ENCODE measurements around the gene RASGEF1B.

RASGEF1B gene

GRCh38 chr4:81512001-81512756 is 40.5 kb upstream of the RASGEF1B start:
- CTCF ChIA-PET = interaction anchor here (1.2 to 1.6 kb wide), 2 partner anchors 45 to 161 kb away, joined by 3 to 4 read pairs; no protein-coding TSS in a partner anchor
- POLR2A ChIA-PET = no interaction called here
- DNase-seq (ENCODE audit: extremely low spot score) = no peak
- TF ChIP-seq, protein P1, sequence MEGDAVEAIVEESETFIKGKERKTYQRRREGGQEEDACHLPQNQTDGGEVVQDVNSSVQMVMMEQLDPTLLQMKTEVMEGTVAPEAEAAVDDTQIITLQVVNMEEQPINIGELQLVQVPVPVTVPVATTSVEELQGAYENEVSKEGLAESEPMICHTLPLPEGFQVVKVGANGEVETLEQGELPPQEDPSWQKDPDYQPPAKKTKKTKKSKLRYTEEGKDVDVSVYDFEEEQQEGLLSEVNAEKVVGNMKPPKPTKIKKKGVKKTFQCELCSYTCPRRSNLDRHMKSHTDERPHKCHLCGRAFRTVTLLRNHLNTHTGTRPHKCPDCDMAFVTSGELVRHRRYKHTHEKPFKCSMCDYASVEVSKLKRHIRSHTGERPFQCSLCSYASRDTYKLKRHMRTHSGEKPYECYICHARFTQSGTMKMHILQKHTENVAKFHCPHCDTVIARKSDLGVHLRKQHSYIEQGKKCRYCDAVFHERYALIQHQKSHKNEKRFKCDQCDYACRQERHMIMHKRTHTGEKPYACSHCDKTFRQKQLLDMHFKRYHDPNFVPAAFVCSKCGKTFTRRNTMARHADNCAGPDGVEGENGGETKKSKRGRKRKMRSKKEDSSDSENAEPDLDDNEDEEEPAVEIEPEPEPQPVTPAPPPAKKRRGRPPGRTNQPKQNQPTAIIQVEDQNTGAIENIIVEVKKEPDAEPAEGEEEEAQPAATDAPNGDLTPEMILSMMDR (IDR thresholded peaks at IDR 0.05; ENCODE audit: control extremely low read depth, extremely low read depth, low read depth, missing control alignments) = no peak

DNA sequence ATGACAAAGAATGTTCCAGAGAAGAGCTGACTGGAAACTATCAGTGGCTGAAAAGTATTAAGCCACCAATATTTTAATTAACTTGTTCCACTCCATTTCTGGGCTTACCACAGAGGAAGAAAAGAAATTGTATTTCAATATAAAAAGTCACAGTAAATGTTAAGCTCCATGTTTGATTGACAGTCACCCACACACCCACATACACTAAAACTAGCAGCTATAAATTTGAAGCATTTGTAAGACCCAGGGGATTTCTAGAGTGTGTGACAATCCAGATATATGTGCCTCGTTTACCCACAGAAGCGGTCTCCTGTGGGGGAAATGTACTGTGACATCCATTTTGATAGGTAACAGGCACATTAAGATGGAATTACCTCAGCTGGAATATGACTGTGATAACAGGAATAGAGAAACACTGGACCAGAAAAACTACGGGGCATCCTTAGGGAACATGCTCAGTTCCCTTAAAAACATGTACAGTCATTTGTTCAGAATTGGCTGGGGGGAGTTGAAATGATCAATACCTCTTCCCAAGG is 39.0 kb upstream of the RASGEF1B start:
- TF ChIP-seq, protein P1 (IDR thresholded peaks at IDR 0.05; ENCODE audit: control extremely low read depth, extremely low read depth, low read depth, missing control alignments) = no peak
- CTCF ChIA-PET = interaction anchor here (0.9 to 1.2 kb wide), 4 partner anchors 9 to 86 kb away, joined by 3 to 5 read pairs (median 4); no protein-coding TSS in a partner anchor
- no peak for DNase-seq (ENCODE audit: extremely low spot score)
- POLR2A ChIA-PET = no interaction called here

DNA sequence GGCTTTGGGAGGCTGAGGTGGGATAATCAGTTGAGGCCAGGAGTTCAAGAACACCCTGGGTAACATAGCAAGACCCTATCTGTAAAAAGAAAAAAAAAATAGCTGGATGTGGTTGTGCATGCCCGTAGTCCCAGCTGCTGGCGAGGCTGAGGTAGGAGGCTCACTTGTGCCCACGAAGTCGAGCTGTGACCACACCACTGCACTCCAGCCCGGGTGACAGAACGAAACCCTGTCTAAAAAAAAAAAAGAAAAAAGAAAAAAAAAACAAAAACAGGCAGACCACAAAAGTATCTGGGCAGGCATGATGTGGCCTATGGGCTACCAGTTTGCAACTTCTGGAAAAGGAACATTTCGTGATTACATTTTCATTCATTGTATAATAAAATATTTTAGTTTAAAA is 38.1 kb upstream of the RASGEF1B start:
- DNase-seq (ENCODE audit: extremely low spot score) = no peak
- TF ChIP-seq, protein P1 (IDR thresholded peaks at IDR 0.05; ENCODE audit: control extremely low read depth, extremely low read depth, low read depth, missing control alignments) = no peak
- ChIA-PET CTCF (interaction anchor here (0.9 to 1.2 kb wide), 4 partner anchors 8 to 86 kb away, joined by 3 to 5 read pairs (median 4); no protein-coding TSS in a partner anchor), POLR2A (no interaction called here)

DNA sequence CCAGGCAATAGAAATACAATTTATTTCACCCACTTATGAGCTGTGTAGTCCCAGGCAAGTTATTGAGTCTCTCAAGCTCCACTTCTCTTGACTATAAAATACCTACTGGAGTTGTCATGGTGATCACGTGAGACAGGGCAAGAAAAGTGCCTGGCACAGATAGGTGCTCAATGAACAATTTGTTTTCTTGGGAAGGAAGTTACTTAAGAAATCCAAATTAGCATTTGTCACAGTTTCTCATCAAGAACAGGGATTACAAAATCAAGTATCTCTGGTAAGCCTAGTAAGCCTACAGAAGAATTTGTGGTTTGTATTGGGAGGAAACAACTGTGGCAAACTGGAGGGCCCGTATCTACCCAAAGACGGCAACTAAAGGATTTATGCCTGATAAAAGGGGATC is 37.5 kb upstream of the RASGEF1B start:
- POLR2A ChIA-PET = no interaction called here
- TF ChIP-seq, protein P1 (IDR thresholded peaks at IDR 0.05; ENCODE audit: control extremely low read depth, extremely low read depth, low read depth, missing control alignments) = no peak
- DNase-seq (ENCODE audit: extremely low spot score) = no peak
- CTCF ChIA-PET = interaction anchor here (3.6 kb wide), 1 partner anchor 11 kb away, joined by 12 read pairs; no protein-coding TSS in a partner anchor

GRCh38 chr4:81508411-81509185 is 36.9 kb upstream of the RASGEF1B start:
- ChIA-PET CTCF (interaction anchor here (1.6 to 3.6 kb wide), 2 partner anchors 10 to 18 kb away, joined by 4 to 12 read pairs; no protein-coding TSS in a partner anchor), POLR2A (no interaction called here)
- TF ChIP-seq, protein P1 (IDR thresholded peaks at IDR 0.05; ENCODE audit: control extremely low read depth, extremely low read depth, low read depth, missing control alignments) = no peak
- DNase-seq (ENCODE audit: extremely low spot score) = no peak

GRCh38 chr4:81507530-81507929 is 35.8 kb upstream of the RASGEF1B start:
- no peak for DNase-seq (ENCODE audit: extremely low spot score)
- CTCF ChIA-PET = interaction anchor here (0.7 to 3.6 kb wide), 6 partner anchors 9 to 337 kb away, joined by 3 to 12 read pairs (median 4); no protein-coding TSS in a partner anchor
- POLR2A ChIA-PET = no interaction called here
- TF ChIP-seq, protein P1 (IDR thresholded peaks at IDR 0.05; ENCODE audit: control extremely low read depth, extremely low read depth, low read depth, missing control alignments) = no peak
